ENCODE results near the gene C1QL1. TPM values are rescaled to one million over a fixed set of nuclear protein-coding genes. Genes with fewer than 3 reads are reported as not detected.

C1QL1 gene
- total RNA-seq, 1 experiment from 2014 or later: 3.5 TPM

DNA sequence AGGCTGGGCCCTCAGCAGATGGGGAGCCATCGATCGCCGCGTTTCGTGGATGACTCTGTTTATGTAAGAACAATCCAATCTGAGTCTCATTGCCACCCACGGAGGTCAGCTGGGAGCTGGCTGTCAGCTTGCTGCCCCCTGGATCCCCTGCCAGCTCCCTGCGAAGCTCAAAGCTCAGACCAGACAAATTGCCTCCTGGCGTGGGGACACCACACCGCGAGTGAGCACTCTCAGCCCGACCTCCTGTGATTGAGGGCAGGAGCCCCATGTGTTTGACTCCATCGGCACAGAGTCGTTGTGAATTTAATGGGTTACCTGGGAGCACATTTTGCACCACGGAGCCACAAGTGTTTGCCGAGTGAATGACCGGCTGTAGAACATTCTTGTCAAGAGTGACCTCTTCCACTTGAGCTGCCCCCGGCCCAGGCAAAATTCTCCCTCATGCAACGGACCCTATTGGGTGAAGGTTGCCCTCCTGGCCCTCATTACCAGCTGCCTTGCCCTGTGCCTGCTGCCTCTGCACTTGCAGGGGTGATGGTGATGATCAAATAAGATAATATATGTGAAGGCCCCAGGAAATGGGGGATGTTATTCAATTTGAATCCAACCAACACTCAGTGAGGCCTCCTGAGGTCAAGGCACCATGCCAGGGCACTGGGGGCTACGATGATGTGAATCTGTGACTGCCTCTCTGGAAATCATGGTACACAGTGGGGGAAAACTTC lies 45.2 kb downstream of the C1QL1 start:
- TF ChIP-seq JUND (IDR thresholded peaks at IDR 0.05) (no peak), SIN3A (IDR thresholded peaks at IDR 0.05; ENCODE audit: low read depth) (no peak), CBX3 (IDR thresholded peaks at IDR 0.05; ENCODE audit: low read depth) (no peak), YY1 (IDR thresholded peaks at IDR 0.05; ENCODE audit: extremely low read depth, insufficient replicate concordance, low read depth, low read length) (no peak), TCF7L2 (IDR thresholded peaks at IDR 0.05; ENCODE audit: borderline replicate concordance, extremely low read depth, insufficient read depth, insufficient read length) (no peak), ATF3 (IDR thresholded peaks at IDR 0.05) (no peak), EZH2phosphoT487 (IDR thresholded peaks at IDR 0.05; ENCODE audit: borderline replicate concordance) (no peak), SP1 (IDR thresholded peaks at IDR 0.05; ENCODE audit: low read depth) (no peak), EGR1 (IDR thresholded peaks at IDR 0.05; ENCODE audit: low read depth) (no peak)
- intact Hi-C loops (cut with micrococcal nuclease): no loop called here
- ATAC-seq: no peak
- CTCF ChIA-PET: no interaction called here
- POLR2A ChIA-PET: no interaction called here
- BruUV-seq (replicated peaks): no TSS peak
- H3K9ac ChIP-seq (ENCODE audit: low read length): no peak overlapping the region
- no peaks in the 10 kb centered on the region for H3K9me3 ChIP-seq (ENCODE audit: control insufficient read depth in 1 of 2, insufficient read depth in 1 of 2, low read depth in 1 of 2, low read length in 2 of 2)
- H3K4me3 ChIP-seq (replicated peaks in 1 of 2; ENCODE audit: low read depth in 1 of 2, low read length in 2 of 2): no peak overlapping the region
- no peaks in the 10 kb centered on the region for H4K20me1 ChIP-seq (ENCODE audit: insufficient read depth)
- peaks cover 20 to 21% of the 10 kb centered on the region in 2 experiments; a peak in 3 of 4 replicates for H3K36me3 ChIP-seq (ENCODE audit: control insufficient read depth in 1 of 2, insufficient read depth in 2 of 2, low read length in 2 of 2)
- no peak overlapping the region for H3K4me2 ChIP-seq (ENCODE audit: low read length)
- peaks cover 0 to 8% of the 10 kb centered on the region in 2 experiments; a peak in 2 of 4 replicates for H3K4me1 ChIP-seq (ENCODE audit: control insufficient read depth in 1 of 2, insufficient read depth in 2 of 2, low read length in 2 of 2)
- RAD21 ChIA-PET (ENCODE audit: low non-redundant PET in 1 of 2, low total read pairs in 2 of 2, uncharacterized antibody in 2 of 2, unreplicated experiment in 2 of 2): interaction anchor here in 1 of 2 experiments (0.7 kb wide), 1 partner anchor 97 kb away, joined by 3 read pairs; no protein-coding TSS in a partner anchor
- no peaks in the 10 kb centered on the region for H3K79me2 ChIP-seq (ENCODE audit: insufficient read depth, low read length)
- no peak overlapping the region for H3K27ac ChIP-seq (ENCODE audit: low read depth, low read length)
- H3K27me3 ChIP-seq (ENCODE audit: insufficient read depth, low read length): no peaks in the 10 kb centered on the region
- no peak overlapping the region for H2AFZ ChIP-seq (ENCODE audit: low read depth, low read length, poor library complexity, severe bottlenecking)
- no peaks in the 10 kb centered on the region for H3K9me2 ChIP-seq (ENCODE audit: insufficient read depth)
- no peak for DNase-seq (ENCODE audit: low read depth, low spot score)

DNA sequence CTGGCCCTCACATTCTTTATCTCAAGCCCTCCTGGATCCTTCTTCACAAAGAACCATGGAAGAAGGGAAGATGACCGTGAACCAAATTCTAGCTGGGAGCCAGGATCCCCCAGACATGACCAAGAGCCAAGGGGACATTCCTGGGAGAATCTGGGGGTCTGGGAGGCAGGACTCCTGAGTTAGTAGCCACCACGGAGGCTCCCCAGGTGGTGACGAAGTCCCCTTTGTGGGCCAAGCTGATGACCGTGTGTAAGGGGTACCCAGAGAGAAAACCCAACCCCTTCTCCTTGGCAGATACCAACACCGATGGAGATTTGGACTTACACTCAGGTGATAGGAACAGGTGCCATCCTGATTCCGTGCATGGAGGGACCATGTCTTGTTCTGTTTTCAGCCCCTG lies 46.0 kb downstream of the C1QL1 start:
- Histone ChIP-seq H2AFZ (ENCODE audit: low read depth, low read length, poor library complexity, severe bottlenecking) (no peak overlapping the region), H3K27ac (ENCODE audit: low read depth, low read length) (no peak overlapping the region), H3K4me2 (ENCODE audit: low read length) (no peak overlapping the region), H3K79me2 (ENCODE audit: insufficient read depth, low read length) (no peaks in the 10 kb centered on the region), H3K27me3 (ENCODE audit: insufficient read depth, low read length) (no peaks in the 10 kb centered on the region), H4K20me1 (ENCODE audit: insufficient read depth) (no peaks in the 10 kb centered on the region), H3K9me3 (ENCODE audit: control insufficient read depth in 1 of 2, insufficient read depth in 1 of 2, low read depth in 1 of 2, low read length in 2 of 2) (no peaks in the 10 kb centered on the region), H3K4me3 (replicated peaks in 1 of 2; ENCODE audit: low read depth in 1 of 2, low read length in 2 of 2) (no peak overlapping the region), H3K36me3 (ENCODE audit: control insufficient read depth in 1 of 2, insufficient read depth in 2 of 2, low read length in 2 of 2) (peaks cover 12 to 15% of the 10 kb centered on the region in 2 experiments; a peak in 3 of 4 replicates), H3K4me1 (ENCODE audit: control insufficient read depth in 1 of 2, insufficient read depth in 2 of 2, low read length in 2 of 2) (peaks cover 0 to 13% of the 10 kb centered on the region in 2 experiments; a peak in 2 of 4 replicates), H3K9ac (ENCODE audit: low read length) (no peak overlapping the region), H3K9me2 (ENCODE audit: insufficient read depth) (no peaks in the 10 kb centered on the region)
- ChIA-PET CTCF (interaction anchor here (5.1 kb wide), 1 partner anchor 99 kb away, joined by 63 read pairs; no protein-coding TSS in a partner anchor), POLR2A (no interaction called here), RAD21 (ENCODE audit: low non-redundant PET in 1 of 2, low total read pairs in 2 of 2, uncharacterized antibody in 2 of 2, unreplicated experiment in 2 of 2) (no interaction called here)
- DNase-seq (ENCODE audit: low read depth, low spot score) (no peak), ATAC-seq (no peak)
- TF ChIP-seq ZFX (IDR thresholded peaks at IDR 0.05) (no peak), CEBPB (IDR thresholded peaks at IDR 0.05; ENCODE audit: low read depth) (no peak)
- no TSS peak for BruUV-seq (replicated peaks)
- intact Hi-C loops (cut with micrococcal nuclease): no loop called here
